SH-SY5Y (cell line): ENCODE results near the gene ADPRS.

Experiments used
- GATA2 ChIP-seq: IDR thresholded peaks from 2 replicates; pipeline ENCODE4 v1.6.1; 2011; ENCODE audit warnings: mild to moderate bottlenecking, low read depth, low read length
- GATA3 ChIP-seq: IDR thresholded peaks from 2 replicates; pipeline ENCODE4 v1.6.1; 2011; ENCODE audit warnings: low read depth, mild to moderate bottlenecking, low read length, moderate library complexity

- no peak for TF ChIP-seq GATA2
- no peak for TF ChIP-seq GATA3
Observed at GRCh38 chr1:36085686-36086526, 2.8 kb upstream of the ADPRS start.
